Osteoblast (primary cell): Measurements from ENCODE around the gene RNF187. TPM values are rescaled to one million over a fixed set of nuclear protein-coding genes. Genes with fewer than 3 reads are reported as not detected.

Experiments used
- DNase-seq: peaks from one replicate; pipeline ENCODE4 v3.0.0; 2011; ENCODE audit warnings: low spot score, mixed read lengths; ENCODE audit not compliant: insufficient read length; ENCODE audit errors: missing footprints
- H2AFZ ChIP-seq: 2 replicates; pipeline ENCODE4 v1.6.0; 2011; ENCODE audit warnings: mild to moderate bottlenecking, low read length
- H3K27ac ChIP-seq: 2 replicates; pipeline ENCODE4 v1.5.1; 2011; ENCODE audit warnings: mild to moderate bottlenecking, low read depth, low read length, moderate library complexity
- H3K27me3 ChIP-seq: 2 replicates; pipeline ENCODE4 v1.6.0; 2012; ENCODE audit warnings: mild to moderate bottlenecking, control low read depth, inconsistent platforms, low read length, moderate library complexity; ENCODE audit not compliant: insufficient read depth
- H3K36me3 ChIP-seq: 2 replicates; pipeline ENCODE4 v1.5.1; 2011; ENCODE audit warnings: mild to moderate bottlenecking, low read length, control low read depth, moderate library complexity; ENCODE audit not compliant: insufficient read depth
- H3K4me1 ChIP-seq: 2 replicates; pipeline ENCODE4 v1.5.1; 2011; ENCODE audit warnings: mild to moderate bottlenecking, low read length, control low read depth, moderate library complexity; ENCODE audit not compliant: insufficient read depth
- H3K4me2 ChIP-seq: 2 replicates; pipeline ENCODE4 v1.6.0; 2011; ENCODE audit warnings: mild to moderate bottlenecking, low read length; ENCODE audit not compliant: insufficient read depth
- H3K4me3 ChIP-seq: fragments of 200-600 bp; sonication (generic); 3 replicates; pipeline ENCODE4 v1.5.1; 2012; ENCODE audit warnings: mild to moderate bottlenecking, low read length, inconsistent platforms; ENCODE audit not compliant: insufficient read depth
- H3K79me2 ChIP-seq: 2 replicates; pipeline ENCODE4 v1.6.0; 2012; ENCODE audit warnings: mild to moderate bottlenecking, low read length, control low read depth, inconsistent platforms; ENCODE audit not compliant: insufficient read depth
- H3K9me3 ChIP-seq: 2 replicates; pipeline ENCODE4 v1.5.1; 2011; ENCODE audit warnings: low read depth, low read length, control low read depth
- H4K20me1 ChIP-seq: 2 replicates; pipeline ENCODE4 v1.6.0; 2012; ENCODE audit warnings: mild to moderate bottlenecking, low read length, control low read depth; ENCODE audit not compliant: insufficient read depth
- CTCF ChIP-seq: IDR thresholded peaks from 2 replicates; pipeline ENCODE4 v1.5.1; 2011; ENCODE audit warnings: mild to moderate bottlenecking, low read depth, low read length, moderate library complexity; ENCODE audit errors: extremely low read depth
- small RNA-seq: library from RNA; depleted of rRNA; stranded (forward); fragments of <200 nt; gene quantifications from one replicate; pipeline ENCODE3, GENCODE V24; 2012
- total RNA-seq: library from RNA; depleted of rRNA; stranded (reverse); fragments of >200 nt; gene quantifications from 2 replicates; pipeline ENCODE4 v1.2.3, GENCODE V29; 2012

The RNF187 gene
- total RNA-seq, 1 donor, result 52.5 TPM

GRCh38 chr1:228544021-228544850 lies 57.1 kb downstream of the RNF187 start:
- H3K36me3 ChIP-seq, result no peaks in the 10 kb centered on the region
- no peak overlapping the region for H2AFZ ChIP-seq
- H3K4me2 ChIP-seq, result no peak overlapping the region
- no peak overlapping the region for H3K27ac ChIP-seq
- DNase-seq, result no peak
- H3K79me2 ChIP-seq, result no peaks in the 10 kb centered on the region
- no peaks in the 10 kb centered on the region for H4K20me1 ChIP-seq
- no peaks in the 10 kb centered on the region for H3K4me1 ChIP-seq
- H3K27me3 ChIP-seq, result no peaks in the 10 kb centered on the region
- TF ChIP-seq CTCF, result no peak
- no peaks in the 10 kb centered on the region for H3K9me3 ChIP-seq
- H3K4me3 ChIP-seq, result no peak overlapping the region

- Histone ChIP-seq H3K36me3 (no peaks in the 10 kb centered on the region), H3K79me2 (no peaks in the 10 kb centered on the region), H3K4me1 (no peaks in the 10 kb centered on the region), H3K9me3 (no peaks in the 10 kb centered on the region), H3K4me2 (no peak overlapping the region), H3K27ac (no peak overlapping the region), H3K4me3 (no peak overlapping the region), H3K27me3 (no peaks in the 10 kb centered on the region), H4K20me1 (no peaks in the 10 kb centered on the region), H2AFZ (no peak overlapping the region)
- no peak for TF ChIP-seq CTCF
- no peak for DNase-seq
Measured at GRCh38 chr1:228544921-228545591, 57.9 kb downstream of the RNF187 start.

Small RNA genes lying within 50 kb of the gene (small RNA-seq; reads per million reads assigned to genes)
- gene MIR4666A, result not detected

Other genes starting within 250 kb of the RNF187 start
- 22.1 and 25.7 TPM in 2 replicates for gene TRIM11, start 80.5 kb upstream of the RNF187 start, total RNA-seq
- under 0.01 TPM in 1 of 2 replicates, not detected in the other for gene TRIM17, start 70.5 kb upstream of the RNF187 start, total RNA-seq
- gene RHOU, start 248.1 kb downstream of the RNF187 start, total RNA-seq, result under 0.01 and 0.72 TPM in 2 replicates